GM12873 (cell line): Measurements from ENCODE around the gene CBX6.

Source experiments
- TF ChIP-seq, protein P1 (sequence below): IDR thresholded peaks from 2 replicates; pipeline ENCODE4 v1.5.1; 2012; ENCODE audit warnings: low read depth, mild to moderate bottlenecking, moderate library complexity, low read length, control low read depth; ENCODE audit not compliant: insufficient read depth; ENCODE audit errors: missing control alignments

The CBX6 gene

DNA sequence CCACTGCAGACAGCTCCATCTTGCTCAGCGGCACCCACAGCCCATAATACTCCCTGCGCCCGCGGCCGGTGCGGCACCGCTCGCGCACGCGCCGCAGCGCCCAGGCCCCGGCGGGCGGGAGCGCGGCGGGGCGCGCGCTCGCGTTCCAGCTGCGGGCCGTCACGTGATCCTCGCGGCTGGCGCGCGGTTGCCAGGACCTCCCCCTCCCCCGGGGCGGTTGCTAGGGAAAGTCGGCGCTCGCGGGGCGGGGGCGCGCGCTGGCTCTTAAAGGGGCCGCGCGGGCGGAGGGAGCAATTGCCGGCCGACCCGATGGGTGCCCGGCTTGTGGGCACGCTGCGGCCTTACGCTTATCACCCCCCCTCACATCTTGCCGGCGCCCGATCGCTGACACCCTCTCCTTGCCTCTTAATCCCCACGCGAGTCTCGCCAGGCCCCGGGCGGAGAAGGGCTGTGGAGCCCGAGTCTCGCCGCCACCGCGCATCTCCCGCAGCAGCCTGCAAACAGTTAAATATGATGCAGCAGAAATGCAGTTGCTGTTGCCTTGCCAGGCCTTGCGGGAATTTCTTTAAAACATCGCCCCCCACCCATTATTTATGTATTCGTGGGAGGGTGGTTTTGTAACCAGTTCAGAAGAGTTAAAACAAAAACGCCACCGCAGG, at the start of gene CBX6:
Gene CBX6 (minus strand): TSS at position 45 of the 659 bp plus-strand sequence. CDS start 26 bp downstream, at position 19.
- TF ChIP-seq, protein P1, sequence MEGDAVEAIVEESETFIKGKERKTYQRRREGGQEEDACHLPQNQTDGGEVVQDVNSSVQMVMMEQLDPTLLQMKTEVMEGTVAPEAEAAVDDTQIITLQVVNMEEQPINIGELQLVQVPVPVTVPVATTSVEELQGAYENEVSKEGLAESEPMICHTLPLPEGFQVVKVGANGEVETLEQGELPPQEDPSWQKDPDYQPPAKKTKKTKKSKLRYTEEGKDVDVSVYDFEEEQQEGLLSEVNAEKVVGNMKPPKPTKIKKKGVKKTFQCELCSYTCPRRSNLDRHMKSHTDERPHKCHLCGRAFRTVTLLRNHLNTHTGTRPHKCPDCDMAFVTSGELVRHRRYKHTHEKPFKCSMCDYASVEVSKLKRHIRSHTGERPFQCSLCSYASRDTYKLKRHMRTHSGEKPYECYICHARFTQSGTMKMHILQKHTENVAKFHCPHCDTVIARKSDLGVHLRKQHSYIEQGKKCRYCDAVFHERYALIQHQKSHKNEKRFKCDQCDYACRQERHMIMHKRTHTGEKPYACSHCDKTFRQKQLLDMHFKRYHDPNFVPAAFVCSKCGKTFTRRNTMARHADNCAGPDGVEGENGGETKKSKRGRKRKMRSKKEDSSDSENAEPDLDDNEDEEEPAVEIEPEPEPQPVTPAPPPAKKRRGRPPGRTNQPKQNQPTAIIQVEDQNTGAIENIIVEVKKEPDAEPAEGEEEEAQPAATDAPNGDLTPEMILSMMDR, result no peak

DNA sequence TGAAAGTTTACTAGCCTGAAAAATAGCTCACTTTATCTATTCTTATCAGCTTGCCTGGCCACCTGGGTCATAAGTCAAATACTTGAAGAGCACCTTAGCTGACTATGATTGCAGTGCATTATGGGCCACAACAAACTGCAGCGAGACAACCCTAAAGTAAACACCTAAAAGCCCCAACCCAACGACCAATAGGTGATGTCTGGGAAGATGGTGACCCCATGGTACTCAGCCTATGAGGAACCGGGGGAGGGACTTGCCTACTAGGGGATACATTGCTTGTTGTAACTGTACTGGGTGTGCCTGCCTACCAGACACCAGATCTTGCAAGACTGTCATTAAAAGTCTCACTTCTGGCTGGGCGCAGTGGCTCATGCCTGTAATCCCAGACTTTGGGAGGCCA, 49.8 kb upstream of the CBX6 start:
- TF ChIP-seq, protein P1, result no peak

DNA sequence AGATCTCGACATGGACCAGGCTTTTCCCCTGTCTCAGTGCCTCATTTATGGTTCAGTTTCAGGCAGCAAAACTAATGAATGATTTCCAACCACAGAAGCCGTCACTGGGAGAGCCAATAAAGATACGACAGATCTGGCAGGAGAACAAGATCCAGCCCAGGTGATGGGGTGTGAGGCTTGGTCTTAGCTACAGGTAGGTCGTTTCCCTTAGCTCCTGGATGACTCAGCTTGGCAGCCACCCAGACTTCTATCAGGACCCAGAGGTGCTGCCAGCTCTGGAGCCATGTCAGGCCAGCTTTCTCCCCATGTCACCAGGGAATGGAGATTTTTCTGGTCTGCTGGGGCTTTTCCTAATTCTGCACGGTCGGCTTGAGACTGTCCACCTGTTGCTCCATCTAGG, 49.1 kb upstream of the CBX6 start:
- TF ChIP-seq, protein P1, result no peak

DNA sequence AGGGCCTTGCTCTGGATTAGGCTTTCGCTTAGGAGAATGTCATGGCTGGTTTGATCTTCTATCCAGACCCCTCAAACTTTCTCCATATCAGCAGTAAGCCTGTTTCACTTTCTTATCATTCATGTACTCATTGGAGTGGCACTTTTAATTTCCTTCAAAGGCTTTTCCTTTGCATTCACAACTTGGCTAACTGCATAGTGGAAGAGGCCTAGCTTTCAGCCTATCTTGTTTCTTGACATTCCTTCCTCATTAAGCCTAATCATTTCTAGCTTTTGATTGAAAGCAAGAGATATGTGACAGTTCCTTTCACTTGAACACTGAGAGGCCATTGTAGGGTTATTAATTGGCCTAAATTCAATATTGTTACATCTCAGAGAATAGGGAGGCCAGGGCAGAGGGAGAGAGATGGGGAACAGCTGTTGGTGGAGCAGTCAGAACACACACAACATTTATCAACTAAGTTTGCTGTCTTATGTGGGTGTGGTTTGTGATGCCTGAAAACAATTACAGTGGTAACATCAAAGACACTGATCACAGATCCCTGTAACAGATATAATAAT, 47.7 kb upstream of the CBX6 start:
- TF ChIP-seq, protein P1, result no peak

DNA sequence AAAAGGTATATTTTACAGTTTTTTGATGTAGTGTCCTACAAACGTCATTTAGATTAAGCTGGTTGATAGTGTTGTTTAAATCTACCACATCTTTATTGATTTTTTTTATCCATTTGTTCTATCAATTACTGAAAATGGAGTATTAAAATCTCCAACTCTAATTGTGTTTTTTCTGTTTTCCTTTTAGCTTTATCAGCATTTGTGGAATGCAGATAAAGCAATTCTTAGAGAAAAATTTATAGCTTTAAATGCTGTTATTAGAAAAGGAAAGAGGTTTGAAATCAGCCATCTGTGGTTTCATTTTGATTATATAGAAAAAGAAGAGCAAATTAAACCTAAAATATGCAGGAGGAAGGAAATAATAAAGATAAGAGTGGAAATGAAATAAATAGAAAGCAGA, 39.4 kb upstream of the CBX6 start:
- TF ChIP-seq, protein P1, result no peak

DNA sequence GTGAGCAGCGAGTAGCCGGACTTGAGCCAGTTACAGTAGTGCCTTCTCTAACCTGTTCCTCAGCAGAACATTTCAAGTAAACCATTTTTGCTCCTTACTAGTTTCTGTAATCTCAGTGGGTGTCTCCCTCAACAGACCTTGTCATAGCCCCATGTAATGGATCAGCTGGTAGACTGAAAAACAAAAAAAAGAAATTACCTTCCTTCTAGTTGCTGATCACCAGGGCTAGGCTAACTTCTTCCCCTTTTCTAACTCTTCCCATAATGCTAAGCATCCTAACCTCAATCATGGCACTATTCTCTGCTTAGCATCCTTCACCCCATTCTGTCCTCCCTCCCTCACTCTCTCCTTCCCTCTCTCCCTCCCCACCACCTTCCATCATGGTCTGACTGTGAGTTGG, 35.8 kb upstream of the CBX6 start:
- TF ChIP-seq, protein P1, result no peak

DNA sequence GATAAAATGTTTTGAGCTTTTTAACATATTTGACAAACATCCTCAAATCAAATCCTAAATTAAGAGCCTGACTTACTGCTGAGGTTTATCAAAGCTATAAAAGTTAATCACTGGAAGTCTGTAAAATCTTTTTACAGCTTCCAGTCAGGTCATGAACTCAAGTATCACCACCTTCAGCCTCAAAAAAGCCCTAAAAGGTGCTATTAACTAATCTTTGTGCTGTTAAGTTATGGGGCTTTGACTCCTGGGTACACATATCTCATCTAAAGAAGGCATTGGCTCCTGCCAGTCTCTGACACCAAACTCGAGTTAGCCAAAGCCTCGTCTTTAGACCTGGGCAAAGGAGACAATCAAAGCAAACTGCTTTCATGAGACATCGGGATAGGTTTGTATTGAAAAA, 34.0 kb upstream of the CBX6 start:
- TF ChIP-seq, protein P1, result no peak
